HG03521 (cell line): ENCODE results near the gene UTP4.
"Not testable (repeated sequence)": the region's sequence is repeated elsewhere in the genome, so short reads cannot be mapped to it uniquely, and the experiment has no call there.

Experiments
- ATAC-seq: cut with Tn5 transposase; IDR thresholded peaks from one replicate; pipeline ENCODE4 v1.9.1; 2021; ENCODE audit warnings: mild to moderate bottlenecking, moderate library complexity; ENCODE audit not compliant: unreplicated experiment

Gene UTP4

DNA sequence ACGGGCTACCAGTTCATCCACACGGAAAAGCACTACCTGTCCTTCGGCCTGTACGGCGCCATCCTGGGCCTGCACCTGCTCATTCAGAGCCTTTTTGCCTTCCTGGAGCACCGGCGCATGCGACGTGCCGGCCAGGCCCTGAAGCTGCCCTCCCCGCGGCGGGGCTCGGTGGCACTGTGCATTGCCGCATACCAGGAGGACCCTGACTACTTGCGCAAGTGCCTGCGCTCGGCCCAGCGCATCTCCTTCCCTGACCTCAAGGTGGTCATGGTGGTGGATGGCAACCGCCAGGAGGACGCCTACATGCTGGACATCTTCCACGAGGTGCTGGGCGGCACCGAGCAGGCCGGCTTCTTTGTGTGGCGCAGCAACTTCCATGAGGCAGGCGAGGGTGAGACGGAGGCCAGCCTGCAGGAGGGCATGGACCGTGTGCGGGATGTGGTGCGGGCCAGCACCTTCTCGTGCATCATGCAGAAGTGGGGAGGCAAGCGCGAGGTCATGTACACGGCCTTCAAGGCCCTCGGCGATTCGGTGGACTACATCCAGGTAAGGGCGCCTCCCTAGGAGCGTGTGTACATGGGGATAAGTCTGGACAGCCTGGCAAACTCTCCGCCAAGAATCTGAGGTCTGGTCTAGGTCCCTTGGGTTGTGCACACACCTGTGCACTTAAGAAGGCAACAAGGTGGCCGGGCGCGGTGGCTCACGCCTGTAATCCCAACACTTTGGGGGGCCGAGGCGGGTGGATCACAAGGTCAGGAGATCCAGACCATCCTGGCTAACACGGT lies 22.8 kb upstream of the UTP4 start:
- ATAC-seq, result no peak

DNA sequence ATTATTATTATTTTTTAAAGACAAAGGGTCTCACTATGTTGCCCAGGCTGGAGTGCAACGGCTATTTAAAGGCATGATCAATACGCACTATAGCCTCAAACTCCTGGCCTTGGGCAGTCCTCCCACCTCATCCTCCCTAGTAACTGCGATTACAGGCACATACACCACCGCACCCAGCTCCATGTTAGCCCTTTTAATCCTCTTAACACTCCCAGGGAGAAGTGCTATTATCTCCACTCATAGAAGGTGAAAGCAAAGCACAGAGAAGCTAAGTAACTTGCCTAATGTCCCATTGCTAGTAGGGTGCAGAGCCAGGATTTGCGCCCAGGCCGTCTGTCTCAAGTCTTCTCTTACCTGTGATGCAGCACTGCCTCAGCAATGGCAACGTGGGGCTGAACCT lies 22.0 kb upstream of the UTP4 start:
- ATAC-seq, result no peak

DNA sequence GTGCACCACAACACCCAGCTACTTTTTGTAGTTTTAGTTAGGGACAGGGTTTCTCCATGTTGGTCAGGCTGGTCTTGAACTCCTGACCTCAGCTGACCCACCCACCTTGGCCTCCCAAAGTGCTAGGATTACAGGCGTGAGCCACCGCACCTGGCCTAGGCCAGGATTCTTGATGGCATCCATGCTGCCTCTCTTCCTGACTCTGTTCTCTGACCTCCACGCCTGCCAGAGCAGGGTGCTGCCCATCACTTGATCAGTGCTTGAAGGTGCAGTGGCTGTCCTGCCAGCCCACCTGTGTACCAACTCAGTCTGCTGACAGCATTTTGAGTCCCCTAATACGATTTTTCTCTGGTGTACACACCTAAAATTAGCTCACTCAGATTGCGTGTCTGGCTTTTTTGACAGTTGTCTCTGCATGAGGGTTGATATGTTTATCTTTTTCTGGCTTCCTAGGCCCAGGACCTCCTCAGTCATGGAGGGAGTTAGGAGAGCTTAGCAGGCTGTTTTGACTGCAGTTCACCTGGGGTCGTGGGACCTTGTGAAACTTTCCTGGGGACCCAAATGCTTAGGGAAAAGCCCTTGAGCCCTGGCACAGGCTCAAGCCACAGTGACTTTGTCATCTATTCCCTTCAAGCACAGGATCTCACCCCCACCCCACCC lies 21.1 kb upstream of the UTP4 start:
- no peak for ATAC-seq

DNA sequence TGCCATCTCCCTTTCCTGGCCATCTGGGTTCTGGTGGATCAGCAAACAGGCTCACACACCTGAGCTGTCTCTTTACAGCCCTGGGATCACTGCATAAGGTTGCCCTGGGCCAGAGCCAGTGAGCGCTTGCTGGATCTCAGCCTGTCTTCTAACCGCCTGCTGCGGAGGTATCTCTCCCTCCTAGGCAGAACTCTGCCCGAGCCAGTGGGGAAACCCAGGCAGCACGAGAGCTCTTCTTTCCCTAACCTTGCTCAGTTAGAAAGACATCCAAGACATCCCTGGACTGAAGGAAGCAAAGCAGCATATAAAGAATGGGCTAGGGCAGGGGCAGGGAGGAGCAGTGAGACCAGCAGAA lies 20.6 kb upstream of the UTP4 start:
- ATAC-seq, result no peak

DNA sequence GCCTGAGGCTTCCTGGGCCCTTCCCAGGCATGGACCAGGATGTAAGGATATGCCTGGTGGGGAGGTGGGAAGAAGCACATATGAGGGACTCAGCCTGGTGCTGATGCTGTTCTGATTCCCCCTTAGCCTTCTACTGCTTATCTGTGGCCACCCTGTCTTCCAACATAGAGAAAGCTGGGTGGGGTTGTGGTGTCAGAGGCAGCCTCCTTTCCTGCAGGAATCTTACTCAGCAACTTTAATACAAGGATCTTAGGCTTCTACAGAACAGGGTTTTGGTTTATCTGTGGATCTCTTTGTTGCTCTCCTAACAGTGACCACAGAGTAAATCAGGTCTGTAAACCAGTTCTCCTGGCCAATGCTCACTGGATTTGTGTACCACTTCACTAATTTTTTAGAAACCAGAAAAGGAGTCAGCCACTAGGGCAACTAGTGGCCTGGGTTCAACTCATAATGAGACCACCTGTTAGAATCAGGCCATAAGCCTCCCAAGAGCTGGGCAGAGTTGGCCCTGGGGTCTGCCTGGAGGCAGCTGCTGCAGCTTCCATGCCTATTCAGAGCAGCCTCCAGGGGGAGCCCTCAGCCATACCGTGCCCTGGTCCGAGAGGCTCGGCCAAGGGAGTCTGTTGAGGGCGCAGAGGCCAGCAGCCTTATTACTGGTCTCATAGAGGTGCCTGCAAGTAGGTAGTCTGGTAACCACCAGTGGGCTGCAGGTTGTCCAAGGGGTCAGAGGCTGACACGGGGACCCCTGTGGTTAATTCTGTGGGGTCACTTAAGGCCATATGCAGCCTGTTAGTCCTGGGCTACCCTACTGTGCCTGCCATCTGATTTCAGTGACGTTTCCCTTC lies 19.9 kb upstream of the UTP4 start:
- peak; percentile 51 for ATAC-seq

DNA sequence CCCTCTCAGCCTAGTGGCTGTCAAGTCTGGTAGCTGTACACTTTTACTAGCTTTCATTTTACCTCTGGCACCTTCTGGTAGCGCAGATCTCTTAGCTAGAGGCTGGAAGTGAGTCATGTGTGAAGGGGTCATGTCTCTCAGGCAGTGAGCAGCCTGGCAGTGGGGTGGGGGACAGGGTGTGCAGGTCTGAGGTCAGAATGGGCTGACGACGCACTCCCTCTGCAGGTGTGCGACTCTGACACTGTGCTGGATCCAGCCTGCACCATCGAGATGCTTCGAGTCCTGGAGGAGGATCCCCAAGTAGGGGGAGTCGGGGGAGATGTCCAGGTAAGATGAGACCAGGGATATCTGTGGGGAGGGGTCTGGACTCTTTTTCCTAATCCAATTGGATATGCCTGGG lies 19.2 kb upstream of the UTP4 start:
- ATAC-seq, result no peak

DNA sequence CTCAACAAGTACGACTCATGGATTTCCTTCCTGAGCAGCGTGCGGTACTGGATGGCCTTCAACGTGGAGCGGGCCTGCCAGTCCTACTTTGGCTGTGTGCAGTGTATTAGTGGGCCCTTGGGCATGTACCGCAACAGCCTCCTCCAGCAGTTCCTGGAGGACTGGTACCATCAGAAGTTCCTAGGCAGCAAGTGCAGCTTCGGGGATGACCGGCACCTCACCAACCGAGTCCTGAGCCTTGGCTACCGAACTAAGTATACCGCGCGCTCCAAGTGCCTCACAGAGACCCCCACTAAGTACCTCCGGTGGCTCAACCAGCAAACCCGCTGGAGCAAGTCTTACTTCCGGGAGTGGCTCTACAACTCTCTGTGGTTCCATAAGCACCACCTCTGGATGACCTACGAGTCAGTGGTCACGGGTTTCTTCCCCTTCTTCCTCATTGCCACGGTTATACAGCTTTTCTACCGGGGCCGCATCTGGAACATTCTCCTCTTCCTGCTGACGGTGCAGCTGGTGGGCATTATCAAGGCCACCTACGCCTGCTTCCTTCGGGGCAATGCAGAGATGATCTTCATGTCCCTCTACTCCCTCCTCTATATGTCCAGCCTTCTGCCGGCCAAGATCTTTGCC lies 18.0 kb upstream of the UTP4 start:
- no peak for ATAC-seq

DNA sequence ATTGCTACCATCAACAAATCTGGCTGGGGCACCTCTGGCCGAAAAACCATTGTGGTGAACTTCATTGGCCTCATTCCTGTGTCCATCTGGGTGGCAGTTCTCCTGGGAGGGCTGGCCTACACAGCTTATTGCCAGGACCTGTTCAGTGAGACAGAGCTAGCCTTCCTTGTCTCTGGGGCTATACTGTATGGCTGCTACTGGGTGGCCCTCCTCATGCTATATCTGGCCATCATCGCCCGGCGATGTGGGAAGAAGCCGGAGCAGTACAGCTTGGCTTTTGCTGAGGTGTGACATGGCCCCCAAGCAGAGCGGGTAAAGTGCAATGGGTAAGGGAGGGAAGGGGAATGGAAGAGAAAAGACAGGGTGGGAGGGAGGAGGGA lies 17.5 kb upstream of the UTP4 start:
- no peak for ATAC-seq

DNA sequence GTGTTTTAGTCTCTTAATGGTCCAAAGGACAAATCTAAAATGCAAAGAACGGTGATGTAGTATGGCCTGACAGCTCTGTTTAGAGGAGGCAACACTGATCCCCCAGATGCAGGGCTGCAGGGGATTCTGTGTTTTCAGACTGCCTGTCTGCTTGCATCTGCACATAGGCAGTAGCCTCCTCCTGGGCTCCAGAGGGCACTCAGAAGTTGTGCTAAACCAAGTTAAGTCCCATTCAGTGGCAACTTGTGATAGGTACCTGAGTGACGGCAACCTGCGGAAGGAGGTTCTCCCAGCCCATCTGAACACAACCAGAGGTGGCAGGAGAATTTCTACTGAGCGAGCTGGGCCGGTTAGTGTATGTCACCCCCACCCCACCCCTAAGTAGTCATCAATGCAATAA lies 17.1 kb upstream of the UTP4 start:
- ATAC-seq, result no peak

DNA sequence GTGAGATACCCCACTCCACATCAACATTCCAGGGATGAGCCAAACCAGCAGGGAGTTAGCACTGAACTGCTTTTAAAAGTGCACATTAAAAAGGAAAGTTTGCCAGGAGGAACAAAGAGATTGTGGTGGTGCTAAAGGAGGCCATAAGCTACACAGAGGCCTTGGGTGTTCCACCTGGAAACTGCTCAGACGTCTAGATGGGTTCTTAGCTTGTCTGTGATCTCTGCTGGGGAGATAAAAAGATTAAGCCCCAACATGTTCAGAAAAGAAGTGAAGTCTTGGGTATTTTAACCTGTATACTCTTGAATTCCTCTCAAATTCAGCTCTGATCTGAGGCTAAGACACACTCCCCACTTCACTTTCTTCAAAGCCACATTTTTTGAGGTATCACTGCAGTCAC lies 16.6 kb upstream of the UTP4 start:
- ATAC-seq, result no peak

DNA sequence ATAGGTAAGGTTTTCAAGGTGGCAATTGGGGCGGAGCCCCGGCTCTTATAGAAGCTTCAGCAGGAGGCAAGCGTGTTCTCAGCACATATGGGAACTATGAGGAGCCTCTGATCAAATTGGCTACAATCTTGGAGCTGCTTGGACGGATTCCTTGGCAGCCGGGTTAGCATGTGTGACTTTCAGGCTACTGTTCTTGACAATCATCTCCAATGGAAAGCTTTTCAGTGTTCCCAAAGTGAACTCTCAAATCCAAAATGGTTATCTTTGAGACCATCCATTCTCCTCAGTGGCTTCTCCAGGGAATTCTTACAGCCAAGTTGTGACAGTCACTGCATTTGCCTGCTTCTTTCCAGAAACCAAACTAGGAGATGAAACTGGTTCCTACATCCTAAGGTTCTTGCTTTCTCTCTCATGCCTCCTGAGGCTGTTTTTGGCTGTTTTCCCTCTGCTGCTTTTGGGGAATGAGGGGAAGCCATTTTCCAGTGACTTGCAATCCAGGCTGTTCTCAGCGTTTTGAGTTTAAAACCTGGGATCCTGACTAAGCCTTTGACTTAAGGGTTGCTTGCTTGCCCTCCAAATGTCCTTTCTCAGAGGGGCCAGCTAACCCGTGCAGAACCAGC lies 16.1 kb upstream of the UTP4 start:
- no peak for ATAC-seq

DNA sequence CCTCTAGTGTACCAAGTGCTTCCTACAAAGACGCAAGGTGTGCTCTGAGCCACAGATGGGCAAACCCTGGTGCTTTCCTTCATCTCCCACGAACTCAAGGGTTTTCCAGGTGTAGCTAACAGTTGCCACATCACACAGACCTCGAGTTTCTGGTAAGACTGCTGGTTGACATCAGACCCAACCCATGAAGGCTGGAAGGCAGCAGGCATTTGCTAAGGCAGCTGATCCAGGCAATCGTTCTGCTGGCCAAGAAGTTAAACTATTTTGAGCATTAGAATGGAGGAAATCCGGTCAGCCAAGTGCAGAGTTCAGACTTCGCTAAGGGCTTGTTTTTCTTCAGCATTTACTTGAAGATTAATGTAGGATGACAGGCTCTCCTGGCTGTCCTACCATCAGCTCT lies 15.5 kb upstream of the UTP4 start:
- no peak for ATAC-seq

DNA sequence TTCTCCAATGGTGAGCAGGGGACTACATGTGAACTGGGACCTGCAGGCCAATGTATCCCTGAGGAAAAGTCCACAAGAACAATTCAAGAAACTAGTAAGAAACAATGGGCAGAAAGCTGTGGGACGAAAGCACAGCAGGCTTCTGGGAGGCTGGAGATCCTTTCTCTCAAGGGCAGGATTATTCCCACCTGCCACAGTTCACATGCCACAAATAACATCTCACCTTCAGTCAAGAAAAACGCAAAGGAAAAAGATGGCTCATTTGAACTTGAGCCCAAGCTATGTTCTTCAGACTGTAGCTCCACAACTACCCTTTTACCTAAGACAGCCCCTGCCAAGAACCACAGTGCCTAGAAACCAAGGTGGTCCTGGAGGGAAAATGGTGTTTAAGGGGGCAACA lies 14.0 kb upstream of the UTP4 start:
- ATAC-seq, result no peak

DNA sequence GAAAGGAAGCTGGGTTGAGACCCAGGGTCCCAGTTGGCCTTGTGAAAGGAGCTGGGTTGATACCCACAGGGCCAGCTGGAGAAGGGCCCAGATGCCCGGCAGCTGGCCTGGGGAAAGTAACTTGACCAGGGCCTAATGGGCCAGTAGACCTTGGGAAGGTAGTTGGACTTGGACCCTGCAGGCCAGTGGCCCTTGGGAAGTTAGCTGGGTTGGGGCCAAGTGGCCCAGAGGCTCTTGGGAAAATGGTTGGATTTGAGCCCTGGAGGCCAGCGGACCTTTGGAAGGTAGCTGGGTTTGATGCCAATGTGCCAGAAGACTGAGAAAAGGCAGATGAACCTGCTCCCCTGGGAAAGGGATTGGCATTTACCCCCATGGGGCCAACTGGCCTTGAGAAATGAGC lies 13.5 kb upstream of the UTP4 start:
- ATAC-seq, result no peak

DNA sequence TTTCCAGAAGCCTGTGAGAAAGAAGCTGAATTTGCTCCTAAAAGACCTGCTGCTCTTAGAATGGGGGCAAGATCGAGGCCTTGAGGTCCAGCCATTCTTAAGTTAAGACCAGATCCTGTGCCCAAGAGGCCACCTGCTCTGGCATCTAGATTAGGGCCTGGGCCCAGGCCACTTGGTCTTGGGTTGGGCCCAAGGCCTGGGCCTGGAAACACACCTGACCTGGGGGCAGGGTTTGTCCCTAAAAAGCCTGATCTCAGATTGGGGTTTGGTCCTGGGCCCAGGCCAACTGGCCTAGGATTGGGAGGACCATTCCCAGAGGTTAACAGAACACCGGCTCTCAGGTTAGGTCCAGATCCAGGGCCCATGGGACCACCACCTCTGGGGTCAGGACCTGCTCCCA lies 12.9 kb upstream of the UTP4 start:
- ATAC-seq, result no peak

DNA sequence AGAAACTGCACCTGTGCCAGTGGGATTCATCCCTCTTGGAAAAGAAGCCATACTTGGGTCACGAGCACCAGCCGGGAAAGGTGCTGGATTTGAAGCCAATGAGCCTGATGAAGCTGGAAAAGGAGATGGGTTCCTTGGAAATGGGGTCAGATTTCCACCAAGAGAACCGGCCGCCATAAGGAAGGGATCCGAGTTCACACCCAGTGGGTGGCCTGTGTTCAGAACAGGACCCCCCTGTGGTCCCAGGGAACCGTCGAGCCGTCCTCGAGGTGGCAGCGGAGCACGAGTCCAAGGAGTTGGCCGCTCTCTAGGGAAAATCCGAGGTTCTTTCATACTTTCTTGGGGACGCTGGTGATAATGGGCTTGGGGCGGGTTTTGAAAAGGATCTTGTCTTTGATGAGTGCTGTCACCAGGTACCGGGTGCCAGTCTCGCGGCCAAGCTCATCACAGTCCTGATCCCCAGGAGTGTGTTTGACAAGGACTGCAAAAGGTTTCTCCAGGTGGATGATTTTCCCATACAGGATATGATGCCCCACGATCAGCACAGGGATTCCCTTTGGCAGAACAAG lies 12.3 kb upstream of the UTP4 start:
- no peak for ATAC-seq

DNA sequence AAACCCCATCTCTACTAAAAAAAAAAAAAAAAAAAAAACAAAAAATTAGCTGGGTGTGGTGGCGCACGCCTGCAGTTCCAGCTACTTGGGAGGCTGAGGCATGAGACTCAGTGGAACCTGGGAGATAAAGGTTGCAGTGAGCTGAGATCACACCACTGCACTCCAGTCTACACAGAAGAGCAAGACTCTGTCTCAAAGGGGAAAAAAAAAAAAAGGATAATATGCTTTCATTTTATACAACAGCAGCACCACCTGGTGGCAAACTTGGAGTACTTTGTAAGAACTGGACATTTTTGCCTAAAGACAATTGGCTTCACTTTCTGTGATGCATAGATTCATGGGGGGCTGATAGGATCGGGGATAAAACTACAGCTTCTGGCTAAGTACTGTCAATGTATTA lies 8.5 kb upstream of the UTP4 start:
- ATAC-seq, result no peak

DNA sequence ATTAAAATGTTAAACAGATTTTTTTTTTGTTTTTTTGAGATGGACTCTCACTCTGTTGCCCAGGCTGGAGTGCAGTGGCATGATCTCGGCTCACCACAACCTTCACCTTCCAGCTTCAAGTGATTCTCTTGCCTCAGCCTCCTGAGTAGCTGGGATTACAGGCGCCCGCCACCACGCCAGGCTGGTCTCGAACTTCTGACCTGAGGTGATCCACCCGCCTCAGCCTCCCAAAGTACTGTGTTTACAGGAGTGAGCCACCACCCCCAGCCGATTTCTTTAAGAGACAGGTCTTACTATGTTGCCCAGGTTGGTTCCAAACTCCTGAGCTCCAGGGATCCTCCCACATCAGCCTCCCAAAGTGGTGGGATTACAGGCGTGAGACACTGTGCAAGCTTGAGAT lies 8.0 kb upstream of the UTP4 start:
- ATAC-seq, result not testable (repeated sequence)

DNA sequence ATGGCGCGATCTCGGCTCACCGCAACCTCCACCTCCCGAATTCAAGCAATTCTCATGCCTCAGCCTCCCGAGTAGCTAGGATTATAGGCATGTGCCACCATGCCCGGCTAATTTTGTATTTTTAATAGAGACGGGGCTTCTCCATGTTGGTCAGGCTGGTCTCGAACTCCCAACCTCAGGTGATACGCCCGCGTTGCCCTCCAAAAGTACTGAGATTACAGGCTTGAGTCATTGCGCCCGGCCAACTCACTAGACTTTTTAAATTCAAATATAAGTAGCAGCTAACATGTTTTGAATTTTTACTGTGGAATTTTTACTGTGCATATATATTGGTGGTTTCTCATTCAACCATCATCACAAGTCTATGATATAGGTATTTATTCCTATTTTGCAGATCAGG lies 7.5 kb upstream of the UTP4 start:
- not testable (repeated sequence) for ATAC-seq

DNA sequence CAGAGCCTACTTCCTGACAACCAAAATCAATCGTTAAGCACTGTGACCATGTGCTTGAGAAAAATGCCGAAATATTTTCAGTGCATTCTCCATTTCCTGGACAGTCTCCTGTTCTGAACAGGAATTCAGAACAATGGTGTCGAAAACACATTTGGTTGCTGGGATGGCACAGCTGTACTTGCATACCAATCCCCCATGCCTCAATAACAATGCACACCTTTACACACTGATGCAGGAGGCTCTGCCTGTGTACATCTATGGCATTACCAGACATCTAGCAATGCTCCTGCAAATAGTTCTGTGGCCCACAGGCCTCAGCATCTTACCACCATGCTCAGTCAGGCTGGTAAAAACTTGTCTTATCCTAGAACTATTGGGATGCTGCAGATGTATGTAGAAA lies 6.2 kb upstream of the UTP4 start:
- no peak for ATAC-seq

DNA sequence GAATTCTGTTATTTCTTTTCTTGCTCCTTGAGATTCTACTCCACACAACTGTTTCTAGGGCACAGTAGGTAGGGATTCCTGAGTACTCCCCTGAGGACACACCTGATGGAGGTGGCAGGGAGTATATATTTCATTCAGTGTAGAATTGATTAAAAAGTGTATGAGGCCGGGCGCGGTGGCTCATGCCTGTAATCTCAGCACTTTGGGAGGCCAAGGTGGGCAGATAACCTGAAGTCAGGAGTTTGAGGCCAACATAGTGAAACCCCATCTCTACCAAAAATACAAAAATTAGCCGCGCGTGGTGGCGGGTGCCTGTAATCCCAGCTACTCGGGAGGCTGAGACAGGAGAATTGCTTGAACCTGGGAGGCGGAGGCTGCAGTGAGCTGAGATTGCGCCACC lies 5.6 kb upstream of the UTP4 start:
- ATAC-seq, result not testable (repeated sequence)
